ENCODE results near the gene GYS1. TPM values are rescaled to one million over a fixed set of nuclear protein-coding genes. Genes with fewer than 3 reads are reported as not detected.
A peak's percentile ranks its signal among the peaks of the same experiment; 100 is the strongest.

GYS1 gene
- total RNA-seq, 2 donors from 2014 or later: 66.4 to 95.7 TPM

- intact Hi-C loops (cut with DNase I): loop anchor here in 1 of 2 donors (10.0 kb wide), 1 partner anchor 82 kb away; the partner anchor contains the start of gene KCNA7
- DNase-seq (no peak), ATAC-seq (peak; percentile 2 to 3)
Observed at GRCh38 chr19:48992581-48993174, 431 bp downstream of the GYS1 start.

DNA sequence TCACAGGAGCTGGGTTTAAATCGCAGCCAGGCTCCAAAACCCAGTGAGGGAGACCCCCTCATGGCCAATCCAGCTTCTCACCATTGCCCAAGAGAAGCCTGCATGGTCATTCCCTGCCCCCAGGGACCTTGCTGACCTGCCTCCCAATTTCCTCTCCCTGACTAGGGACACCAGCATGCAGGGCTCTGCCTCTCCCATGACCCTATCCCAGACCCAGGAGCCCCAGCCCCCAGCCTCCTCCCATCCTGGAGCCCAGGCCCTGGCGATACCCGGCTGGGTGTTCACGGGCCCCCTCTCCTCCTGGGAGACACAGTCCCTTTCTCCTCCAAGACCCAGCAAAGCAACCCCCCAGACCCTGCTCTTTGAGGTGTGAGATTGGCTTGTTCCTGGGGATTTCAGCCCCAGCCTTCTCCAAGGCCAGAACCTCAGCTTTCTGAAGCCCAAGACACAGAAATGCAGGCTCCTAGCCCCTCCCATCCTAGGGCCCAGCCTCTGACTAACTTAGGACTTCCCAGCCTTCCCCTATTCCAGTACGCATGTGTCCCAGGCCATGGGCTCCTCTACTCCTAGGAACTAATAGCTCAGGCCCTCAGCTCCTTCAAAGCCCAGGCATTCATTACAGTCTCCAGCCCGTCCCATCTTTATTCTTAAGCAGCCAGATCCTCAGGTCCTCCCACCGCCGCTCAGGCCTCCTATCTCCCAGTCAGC, 1.1 kb downstream of the GYS1 start:
- DNase-seq (peak; percentile 76), ATAC-seq (peak; percentile 47 to 69)
- intact Hi-C loops (cut with DNase I): loop anchor here in 1 of 2 donors (10.0 kb wide), 1 partner anchor 83 kb away; the partner anchor contains the start of gene KCNA7

- no peak for ATAC-seq
- no peak for DNase-seq
- intact Hi-C loops (cut with DNase I): loop anchor here in 1 of 2 donors (10.0 kb wide), 1 partner anchor 84 kb away; the partner anchor contains the start of gene KCNA7
Observed at GRCh38 chr19:48991011-48991609, 2.0 kb downstream of the GYS1 start.

DNA sequence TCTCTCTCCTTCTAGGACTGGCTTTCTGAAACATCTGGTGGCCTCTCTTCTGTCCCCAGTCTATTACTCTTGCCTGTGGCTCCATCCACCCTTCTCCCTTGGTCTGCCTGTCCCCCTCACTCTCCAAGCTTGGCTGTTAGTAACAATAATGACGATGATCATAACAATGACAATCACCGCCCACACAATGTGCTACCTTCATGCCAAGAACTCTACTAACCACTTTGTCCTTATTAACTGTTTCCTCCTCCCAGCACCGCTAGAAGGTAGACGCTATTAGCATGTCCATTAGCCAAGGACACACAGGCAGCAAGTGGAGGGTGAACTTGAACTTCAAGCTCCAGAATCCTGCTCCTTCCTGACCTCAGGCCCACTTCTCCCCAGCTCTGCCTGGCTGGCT, 2.7 kb downstream of the GYS1 start:
- ATAC-seq: no peak

DNA sequence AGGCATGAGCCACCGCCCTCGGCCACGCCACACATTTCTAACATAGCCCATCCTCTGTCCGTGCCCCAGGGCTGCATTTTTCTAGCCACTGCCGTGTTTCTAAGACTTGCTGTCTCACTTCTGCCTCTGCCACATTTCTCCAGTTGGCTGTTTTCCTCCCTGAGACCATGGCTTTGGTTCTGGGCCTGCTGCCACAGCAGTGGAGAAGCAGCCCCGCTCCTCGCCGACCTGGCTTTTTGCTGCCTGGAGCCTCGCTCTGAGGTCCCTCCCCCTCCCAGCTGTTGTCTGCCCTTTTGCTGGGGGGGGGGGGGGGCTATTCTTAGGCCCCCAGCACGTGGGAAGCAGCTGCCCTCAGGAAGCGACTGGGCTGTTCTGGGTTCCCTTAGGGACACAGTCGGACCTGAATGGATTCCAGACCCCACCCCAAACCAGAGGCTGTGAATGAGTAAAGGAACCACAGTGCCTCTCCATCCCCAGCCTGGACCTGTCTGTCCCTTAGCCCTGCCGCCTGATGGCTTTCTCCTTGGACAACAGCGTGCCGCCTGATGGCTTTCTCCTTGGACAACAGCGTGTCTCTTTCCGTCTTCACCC, 3.3 kb downstream of the GYS1 start:
- intact Hi-C loops (cut with DNase I): loop anchor here in 1 of 2 donors (10.0 kb wide), 1 partner anchor 85 kb away; the partner anchor contains the start of gene KCNA7
- DNase-seq (no peak), ATAC-seq (no peak)

More for the DNA sequence above, 2.7 kb downstream of the GYS1 start:
- intact Hi-C loops (cut with DNase I): loop anchor here in 1 of 2 donors (10.0 kb wide), 1 partner anchor 84 kb away; the partner anchor contains the start of gene KCNA7
- DNase-seq: no peak

- ATAC-seq: no peak
- DNase-seq: no peak
- intact Hi-C loops (cut with DNase I): no loop called here
Observed at GRCh38 chr19:48988860-48989259, 4.2 kb downstream of the GYS1 start.

- DNase-seq: no peak
- ATAC-seq: no peak
- intact Hi-C loops (cut with DNase I): no loop called here
Observed at GRCh38 chr19:48988286-48988685, 4.8 kb downstream of the GYS1 start.

- ATAC-seq: no peak
- intact Hi-C loops (cut with DNase I): no loop called here
- no peak for DNase-seq
Observed at GRCh38 chr19:48987323-48987722, 5.8 kb downstream of the GYS1 start.

GRCh38 chr19:48986211-48986610, 6.9 kb downstream of the GYS1 start:
- ATAC-seq (peak in 1 of 2 donors; percentile 32), DNase-seq (no peak)
- intact Hi-C loops (cut with DNase I): no loop called here

DNA sequence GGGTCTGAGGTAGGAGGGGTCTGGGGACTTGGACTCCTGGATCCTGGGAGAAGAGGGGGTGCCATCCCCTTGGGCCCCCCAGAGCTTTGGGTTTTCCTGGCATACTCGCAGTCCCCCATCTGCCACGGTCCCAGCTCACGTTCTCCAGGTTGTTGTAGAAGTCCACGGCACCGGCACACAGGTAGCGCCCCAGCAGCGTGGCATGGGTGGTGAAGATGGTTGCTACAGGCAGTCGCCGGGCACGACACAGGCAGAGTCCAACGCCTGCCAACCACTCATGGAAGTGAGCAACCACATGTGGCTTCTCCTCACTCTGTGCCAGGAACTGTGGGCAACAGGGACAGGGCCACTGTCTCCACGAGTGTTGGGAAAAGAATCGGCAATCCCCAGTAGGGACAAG, 7.4 kb downstream of the GYS1 start:
- DNase-seq: no peak
- no peak for ATAC-seq
- intact Hi-C loops (cut with DNase I): no loop called here

DNA sequence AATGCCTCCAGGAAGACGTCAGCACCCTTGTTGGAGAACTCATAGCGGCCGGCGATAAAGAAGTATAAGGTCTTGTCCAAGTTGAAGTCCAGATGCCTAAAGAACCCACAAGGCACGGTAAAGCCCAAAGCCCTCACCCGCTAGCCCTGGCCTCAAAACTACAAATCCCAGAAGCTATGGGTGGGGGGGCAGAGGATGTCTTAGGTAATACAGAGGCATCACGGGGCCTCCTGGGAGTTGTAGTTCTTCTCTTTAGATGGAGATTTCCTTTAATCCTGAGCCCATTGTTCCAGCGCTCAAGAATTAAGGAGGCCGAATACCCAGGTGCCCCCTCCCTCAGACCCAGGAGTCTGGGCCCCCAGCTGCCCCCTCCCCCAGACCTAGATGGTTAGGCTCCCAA, 10.8 kb downstream of the GYS1 start:
- ATAC-seq: no peak
- intact Hi-C loops (cut with DNase I): no loop called here
- DNase-seq: no peak

- DNase-seq (no peak), ATAC-seq (no peak)
- intact Hi-C loops (cut with DNase I): no loop called here
Observed at GRCh38 chr19:48977061-48977460, 16.0 kb downstream of the GYS1 start.

DNA sequence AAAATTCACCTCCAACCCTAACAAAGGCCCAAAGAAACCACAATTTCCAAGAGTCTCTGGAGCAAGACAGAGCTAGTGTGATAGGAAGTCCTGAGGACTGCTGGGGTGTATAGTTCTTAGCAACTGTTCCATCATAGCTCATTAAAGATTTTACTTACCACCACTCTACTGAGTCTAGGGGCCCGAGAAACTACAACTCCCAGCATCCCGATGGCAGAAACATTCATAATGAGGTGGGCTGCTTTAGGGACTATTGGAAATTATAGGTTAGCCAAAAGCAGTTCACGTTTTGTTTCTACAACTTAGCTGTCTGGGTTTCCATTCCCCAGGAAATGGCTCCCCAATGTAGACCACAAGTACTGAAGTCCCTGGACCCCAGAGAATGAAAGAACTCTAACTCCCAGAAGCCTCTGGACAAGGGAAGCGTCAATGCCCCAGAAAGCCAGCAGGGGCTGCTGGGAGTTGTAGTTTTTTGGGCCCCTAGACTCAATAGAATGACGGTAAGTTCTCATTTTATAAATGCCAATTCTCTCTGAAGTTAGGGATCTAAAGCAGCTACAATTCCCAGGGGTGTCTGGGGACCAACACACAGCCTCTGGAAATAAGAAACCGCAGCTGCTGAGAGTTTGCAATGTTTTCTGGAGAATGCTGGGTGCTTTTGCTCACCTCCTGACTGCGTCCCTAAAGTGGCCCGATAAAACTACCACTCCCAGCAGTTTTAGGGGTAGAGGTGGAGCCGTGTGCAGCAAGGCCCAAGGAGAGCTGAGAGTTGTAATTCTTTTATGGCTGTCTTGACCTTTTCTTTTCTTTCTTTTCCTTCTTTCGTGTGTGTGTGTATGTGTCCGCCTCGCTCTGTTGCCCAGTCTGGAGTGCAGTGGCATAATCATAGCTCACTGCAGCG, 16.9 kb downstream of the GYS1 start:
- ATAC-seq (no peak), DNase-seq (no peak)
- intact Hi-C loops (cut with DNase I): no loop called here

- DNase-seq (peak; percentile 88), ATAC-seq (peak; percentile 53 to 56)
- intact Hi-C loops (cut with DNase I): loop anchor here in 1 of 2 donors (5.0 kb wide), 1 partner anchor 184 kb away; no protein-coding TSS in a partner anchor
Observed at GRCh38 chr19:48970923-48971395, 22.1 kb downstream of the GYS1 start.

GRCh38 chr19:48970139-48970766, 22.9 kb downstream of the GYS1 start:
- DNase-seq (no peak), ATAC-seq (no peak)
- intact Hi-C loops (cut with DNase I): loop anchor here in 1 of 2 donors (5.0 kb wide), 1 partner anchor 183 kb away; no protein-coding TSS in a partner anchor

DNA sequence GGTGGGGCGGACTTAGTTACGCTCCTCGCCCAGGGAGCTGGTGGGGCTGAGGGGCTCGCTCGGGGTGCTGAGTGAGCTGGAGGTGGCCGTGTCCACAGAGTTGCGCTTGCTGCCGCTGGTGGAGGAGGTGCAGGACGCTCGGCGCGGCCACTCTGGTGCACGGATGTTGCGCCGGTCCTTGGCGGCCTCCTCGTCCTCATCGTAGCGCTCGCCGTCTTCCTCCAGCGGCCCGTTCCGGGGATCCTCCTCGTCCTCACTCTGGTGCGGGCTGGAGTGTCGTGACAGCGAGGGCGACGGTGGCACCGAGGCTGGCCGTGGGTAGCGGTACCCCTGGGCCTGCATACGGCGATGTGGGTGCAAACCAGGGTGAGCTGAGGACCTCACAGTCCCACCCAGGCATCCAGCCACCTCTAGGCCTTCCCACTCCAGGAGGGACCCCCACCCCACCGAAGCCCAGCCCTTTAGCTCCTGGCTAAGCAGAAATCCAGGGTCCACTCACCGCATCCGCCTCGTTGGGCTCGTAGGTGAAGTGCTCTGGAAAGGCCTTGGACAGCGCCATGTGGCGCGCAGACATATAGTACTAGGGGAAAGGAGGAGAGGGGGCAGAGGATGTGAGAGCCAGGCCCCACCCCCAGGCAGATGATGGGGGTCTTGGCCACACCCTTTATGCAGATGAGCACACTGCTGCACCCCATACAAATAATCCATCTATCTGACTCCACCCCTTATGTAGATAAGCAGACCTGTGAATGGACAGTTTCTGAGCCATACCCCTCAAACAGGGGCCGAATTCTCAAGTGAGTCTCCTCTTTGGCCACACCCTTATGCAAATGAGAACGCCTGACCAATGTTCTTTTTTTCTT, 23.6 kb downstream of the GYS1 start:
- intact Hi-C loops (cut with DNase I): loop anchor here (5.0 to 10.0 kb wide), 3 partner anchors 92 to 182 kb away; partner anchors contain the start of gene PPP1R15A (in 1 of the 2)
- DNase-seq (no peak), ATAC-seq (no peak)

GRCh38 chr19:48968813-48969218, 24.3 kb downstream of the GYS1 start:
- ATAC-seq: no peak
- intact Hi-C loops (cut with DNase I): loop anchor here (5.0 to 10.0 kb wide), 2 partner anchors 92 to 94 kb away; partner anchors contain the start of gene PPP1R15A (in 1 of the 2)
- DNase-seq: no peak

All from left cardiac atrium (tissue), 4 donors.